NB4 (cell line): ENCODE results near the gene IL17RE.

Source experiments
- POLR2A ChIP-seq: IDR thresholded peaks from 2 replicates; pipeline ENCODE4 v1.6.1; 2011; ENCODE audit warnings: mild to moderate bottlenecking; ENCODE audit not compliant: insufficient read length; ENCODE audit errors: extremely low read depth
- TF ChIP-seq, protein P1 (sequence below): IDR thresholded peaks from 2 replicates; pipeline ENCODE4 v1.6.1; 2011; ENCODE audit warnings: low read depth, low read length
- TF ChIP-seq, protein P2 (sequence below): IDR thresholded peaks from one replicate; pipeline ENCODE4 v1.5.1; 2012; ENCODE audit warnings: low read depth, low read length

DNA sequence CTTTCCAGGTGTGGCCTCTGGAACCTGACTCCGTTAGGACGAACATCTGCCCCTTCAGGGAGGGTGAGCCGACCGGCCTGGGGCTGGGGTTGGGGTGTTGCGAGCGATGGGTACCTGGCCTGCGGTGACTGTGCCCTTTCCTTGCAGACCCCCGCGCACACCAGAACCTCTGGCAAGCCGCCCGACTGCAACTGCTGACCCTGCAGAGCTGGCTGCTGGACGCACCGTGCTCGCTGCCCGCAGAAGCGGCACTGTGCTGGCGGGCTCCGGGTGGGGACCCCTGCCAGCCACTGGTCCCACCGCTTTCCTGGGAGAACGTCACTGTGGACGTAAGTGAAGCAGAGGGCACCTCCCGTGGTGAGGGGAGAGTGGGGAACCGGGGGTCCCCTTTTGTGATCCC is 25.5 kb downstream of the IL17RE start:
- no peak for TF ChIP-seq POLR2A
- TF ChIP-seq, protein P1, sequence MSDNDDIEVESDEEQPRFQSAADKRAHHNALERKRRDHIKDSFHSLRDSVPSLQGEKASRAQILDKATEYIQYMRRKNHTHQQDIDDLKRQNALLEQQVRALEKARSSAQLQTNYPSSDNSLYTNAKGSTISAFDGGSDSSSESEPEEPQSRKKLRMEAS: no peak
- TF ChIP-seq, protein P2, sequence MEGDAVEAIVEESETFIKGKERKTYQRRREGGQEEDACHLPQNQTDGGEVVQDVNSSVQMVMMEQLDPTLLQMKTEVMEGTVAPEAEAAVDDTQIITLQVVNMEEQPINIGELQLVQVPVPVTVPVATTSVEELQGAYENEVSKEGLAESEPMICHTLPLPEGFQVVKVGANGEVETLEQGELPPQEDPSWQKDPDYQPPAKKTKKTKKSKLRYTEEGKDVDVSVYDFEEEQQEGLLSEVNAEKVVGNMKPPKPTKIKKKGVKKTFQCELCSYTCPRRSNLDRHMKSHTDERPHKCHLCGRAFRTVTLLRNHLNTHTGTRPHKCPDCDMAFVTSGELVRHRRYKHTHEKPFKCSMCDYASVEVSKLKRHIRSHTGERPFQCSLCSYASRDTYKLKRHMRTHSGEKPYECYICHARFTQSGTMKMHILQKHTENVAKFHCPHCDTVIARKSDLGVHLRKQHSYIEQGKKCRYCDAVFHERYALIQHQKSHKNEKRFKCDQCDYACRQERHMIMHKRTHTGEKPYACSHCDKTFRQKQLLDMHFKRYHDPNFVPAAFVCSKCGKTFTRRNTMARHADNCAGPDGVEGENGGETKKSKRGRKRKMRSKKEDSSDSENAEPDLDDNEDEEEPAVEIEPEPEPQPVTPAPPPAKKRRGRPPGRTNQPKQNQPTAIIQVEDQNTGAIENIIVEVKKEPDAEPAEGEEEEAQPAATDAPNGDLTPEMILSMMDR: no peak
